ENCODE data around the gene CEBPE.

DNA sequence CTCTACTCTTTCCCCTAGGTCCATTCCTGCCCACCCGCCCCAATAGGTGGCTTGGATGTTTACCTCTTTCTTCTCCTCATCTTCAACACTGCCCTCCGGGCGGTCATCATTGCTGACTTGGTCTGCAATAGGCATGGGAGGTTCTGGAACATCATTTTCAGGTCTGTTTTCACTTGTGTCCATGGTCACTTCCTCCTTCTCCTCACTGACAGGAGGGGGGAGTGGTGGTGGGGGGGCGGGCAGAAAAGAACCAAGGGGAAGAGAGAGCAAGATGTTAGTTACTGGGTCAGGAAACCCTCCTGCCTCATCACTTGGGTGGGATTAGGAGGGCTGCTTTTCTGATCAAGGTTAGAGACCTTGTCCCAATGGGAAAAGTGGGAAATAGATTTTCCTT, 49.6 kb downstream of the CEBPE start:
- TF ChIP-seq, protein P1, sequence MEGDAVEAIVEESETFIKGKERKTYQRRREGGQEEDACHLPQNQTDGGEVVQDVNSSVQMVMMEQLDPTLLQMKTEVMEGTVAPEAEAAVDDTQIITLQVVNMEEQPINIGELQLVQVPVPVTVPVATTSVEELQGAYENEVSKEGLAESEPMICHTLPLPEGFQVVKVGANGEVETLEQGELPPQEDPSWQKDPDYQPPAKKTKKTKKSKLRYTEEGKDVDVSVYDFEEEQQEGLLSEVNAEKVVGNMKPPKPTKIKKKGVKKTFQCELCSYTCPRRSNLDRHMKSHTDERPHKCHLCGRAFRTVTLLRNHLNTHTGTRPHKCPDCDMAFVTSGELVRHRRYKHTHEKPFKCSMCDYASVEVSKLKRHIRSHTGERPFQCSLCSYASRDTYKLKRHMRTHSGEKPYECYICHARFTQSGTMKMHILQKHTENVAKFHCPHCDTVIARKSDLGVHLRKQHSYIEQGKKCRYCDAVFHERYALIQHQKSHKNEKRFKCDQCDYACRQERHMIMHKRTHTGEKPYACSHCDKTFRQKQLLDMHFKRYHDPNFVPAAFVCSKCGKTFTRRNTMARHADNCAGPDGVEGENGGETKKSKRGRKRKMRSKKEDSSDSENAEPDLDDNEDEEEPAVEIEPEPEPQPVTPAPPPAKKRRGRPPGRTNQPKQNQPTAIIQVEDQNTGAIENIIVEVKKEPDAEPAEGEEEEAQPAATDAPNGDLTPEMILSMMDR (IDR thresholded peaks at IDR 0.05; ENCODE audit: insufficient read depth, low read depth, low read length): no peak
- no peak for TF ChIP-seq EZH2 (IDR thresholded peaks at IDR 0.05; ENCODE audit: insufficient read depth, low read length)

All from astrocyte (in vitro differentiated cells and primary cell).